Keratinocyte (primary cell): ENCODE data around the gene HLX. TPM values are rescaled to one million over a fixed set of nuclear protein-coding genes. Genes with fewer than 3 reads are reported as not detected.

Experiments used
- DNase-seq: peaks from one replicate; pipeline ENCODE4 v3.0.0-alpha.2; 2011; ENCODE audit warnings: low read depth, missing footprints, low spot score
- FAIRE-seq: peaks from 2 replicates; lab custom pipeline; 2011; peaks lifted over from hg19 to GRCh38; lab: Jason Lieb, UNC
- H2AFZ ChIP-seq: 2 replicates; pipeline ENCODE4 v1.6.0; 2012; ENCODE audit warnings: low read length, control low read depth, inconsistent platforms; ENCODE audit not compliant: control insufficient read depth
- H3K27ac ChIP-seq: 2 replicates; pipeline ENCODE4 v1.5.1; 2011; ENCODE audit warnings: low read length; ENCODE audit not compliant: control insufficient read depth, insufficient read depth
- H3K27me3 ChIP-seq: 3 replicates; pipeline ENCODE4 v1.6.0; 2011; ENCODE audit warnings: low read length; ENCODE audit not compliant: control insufficient read depth, insufficient read depth; ENCODE audit errors: extremely low read depth
- H3K36me3 ChIP-seq, 2 experiments: 2 replicates in 1 of 2; 3 replicates in 1 of 2; pipeline ENCODE4 v1.5.1; 2011; ENCODE audit warnings: low read length in 2 of 2, mild to moderate bottlenecking in 1 of 2; ENCODE audit not compliant: control insufficient read depth in 2 of 2, insufficient read depth in 2 of 2; ENCODE audit errors: extremely low read depth in 1 of 2
- H3K4me1 ChIP-seq: 3 replicates; pipeline ENCODE4 v1.5.1; 2011; ENCODE audit warnings: low read length; ENCODE audit not compliant: control insufficient read depth, insufficient read depth; ENCODE audit errors: extremely low read depth
- H3K4me2 ChIP-seq: 3 replicates; pipeline ENCODE4 v1.6.0; 2011; ENCODE audit warnings: low read depth, low read length; ENCODE audit not compliant: control insufficient read depth, insufficient read depth; ENCODE audit errors: extremely low read depth
- H3K4me3 ChIP-seq, 3 experiments: fragments of 200-600 bp in 1 of 3; sonication (generic) in 1 of 3; 2 replicates in 2 of 3; 3 replicates in 1 of 3; pipeline ENCODE4 v1.5.1; 2011 to 2016; ENCODE audit warnings: low read length in 3 of 3, mild to moderate bottlenecking in 3 of 3, control low read depth in 2 of 3, inconsistent platforms in 1 of 3, low read depth in 1 of 3, mixed read lengths in 1 of 3, mixed run types in 1 of 3, moderate library complexity in 1 of 3; ENCODE audit not compliant: control insufficient read depth in 2 of 3, insufficient read depth in 2 of 3; ENCODE audit errors: extremely low read depth in 1 of 3
- H3K79me2 ChIP-seq: 2 replicates; pipeline ENCODE4 v1.6.0; 2012; ENCODE audit warnings: low read length; ENCODE audit not compliant: control insufficient read depth, insufficient read depth
- H3K9ac ChIP-seq: 3 replicates; pipeline ENCODE4 v1.6.0; 2011; ENCODE audit warnings: low read length; ENCODE audit not compliant: control insufficient read depth, insufficient read depth; ENCODE audit errors: extremely low read depth
- H3K9me1 ChIP-seq: 3 replicates; pipeline ENCODE4 v1.6.0; 2011; ENCODE audit warnings: low read length; ENCODE audit not compliant: control insufficient read depth, insufficient read depth; ENCODE audit errors: extremely low read depth
- H3K9me3 ChIP-seq: 2 replicates; pipeline ENCODE4 v1.5.1; 2012; ENCODE audit warnings: low read depth, low read length; ENCODE audit not compliant: control insufficient read depth
- H4K20me1 ChIP-seq: 3 replicates; pipeline ENCODE4 v1.6.0; 2011; ENCODE audit warnings: low read length; ENCODE audit not compliant: control insufficient read depth, insufficient read depth; ENCODE audit errors: extremely low read depth
- CTCF ChIP-seq, 3 experiments: IDR thresholded peaks in 1 of 3; conservative IDR thresholded peaks in 1 of 3; optimal IDR thresholded peaks in 1 of 3; 2 replicates in 2 of 3; 3 replicates in 1 of 3; pipeline versions ENCODE3 to v1.5.1; 2011; ENCODE audit warnings: low read length in 3 of 3, mild to moderate bottlenecking in 3 of 3, moderate library complexity in 2 of 3, control low read depth in 1 of 3, inconsistent platforms in 1 of 3; ENCODE audit not compliant: insufficient read depth in 2 of 3; ENCODE audit errors: extremely low read depth in 1 of 3
- EZH2 ChIP-seq: IDR thresholded peaks from one replicate; pipeline ENCODE4 v1.6.1; 2012; ENCODE audit warnings: inconsistent platforms, mild to moderate bottlenecking, low read length, moderate library complexity
- dilution Hi-C: fragments of 300-500 bp; cut with MboI; formaldehyde crosslinking; loops from one replicate; pipeline ENCODE4 v1.7.0; 2020; ENCODE audit warnings: low sequenced_read_pairs; ENCODE audit not compliant: extremely low pct_ligation_motif_present
- polyA plus RNA-seq, 5 experiments: library from polyadenylated mRNA; depleted of rRNA in 3 of 5; stranded (reverse) in 3 of 5; stranded (forward) in 1 of 5; unstranded in 1 of 5; fragments of >200 nt; gene quantifications; 1 replicate in 1 of 5; 2 replicates in 3 of 5; 3 replicates in 1 of 5; pipeline versions ENCODE4 v1.2.1 to v1.2.3, GENCODE V29; 2011 to 2012; ENCODE audit warnings: missing spikeins in 2 of 5, low read depth in 1 of 5, low replicate concordance in 1 of 5

Gene HLX
- polyA plus RNA-seq, 1 donor (not counting 4 experiments of a cell fraction or from before 2014, with no cell fraction given), result not detected

DNA sequence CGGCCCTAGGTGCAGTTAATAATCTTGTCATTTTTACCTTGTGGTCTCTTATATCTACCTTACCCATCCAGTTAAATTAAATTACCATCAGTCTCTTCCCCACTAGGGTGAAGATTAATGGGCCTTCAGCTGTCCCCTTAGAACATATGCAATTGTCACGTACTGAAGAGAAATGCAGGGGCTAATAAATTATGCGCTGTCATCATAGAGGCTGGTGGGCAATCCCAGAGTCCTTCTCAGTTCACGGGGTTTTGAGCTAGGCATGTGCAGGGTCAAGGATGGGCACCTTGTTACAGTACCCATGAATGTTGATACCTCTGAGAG lies 35.8 kb downstream of the HLX start:
- Histone ChIP-seq H3K9ac (no peak overlapping the region), H3K9me1 (no peaks in the 10 kb centered on the region), H3K4me2 (no peak overlapping the region), H3K79me2 (no peaks in the 10 kb centered on the region), H4K20me1 (no peaks in the 10 kb centered on the region), H3K36me3 (no peaks in the 10 kb centered on the region), H3K4me3 (no peak overlapping the region), H3K27me3 (peaks cover 4% of the 10 kb centered on the region), H3K9me3 (no peaks in the 10 kb centered on the region), H3K27ac (no peak overlapping the region), H3K4me1 (no peaks in the 10 kb centered on the region), H2AFZ (no peak overlapping the region)
- dilution Hi-C loops, result no loop called here
- DNase-seq, result no peak
- no peak for FAIRE-seq
- TF ChIP-seq CTCF (optimal IDR thresholded peaks at IDR 0.05 in 1 of 3, IDR thresholded peaks at IDR 0.05 in 1 of 3, conservative IDR thresholded peaks at IDR 0.05 in 1 of 3; ENCODE audit: extremely low read depth in 1 of 3, insufficient read depth in 2 of 3, low read length in 3 of 3) (no peak), EZH2 (no peak)

DNA sequence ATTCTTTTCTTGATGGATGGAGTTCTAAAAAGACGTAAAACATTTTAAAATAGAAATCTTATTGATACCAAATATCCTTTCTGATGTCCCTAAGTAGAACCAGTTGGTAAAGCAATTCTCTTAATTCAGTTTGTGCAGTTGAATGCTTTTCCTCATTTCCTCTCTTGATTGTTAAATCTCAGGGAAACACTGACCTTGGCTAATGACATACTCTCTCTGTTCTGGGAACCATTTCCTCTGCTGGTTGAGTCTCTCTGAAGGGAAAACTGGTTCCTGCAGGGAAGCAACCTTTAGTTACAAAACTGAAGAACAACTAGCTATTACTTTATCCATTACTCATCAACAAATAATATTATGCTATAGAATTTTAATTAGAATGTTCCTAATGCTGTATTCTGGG lies 36.7 kb downstream of the HLX start:
- dilution Hi-C loops, result no loop called here
- H3K9me1 ChIP-seq, result no peaks in the 10 kb centered on the region
- TF ChIP-seq CTCF (optimal IDR thresholded peaks at IDR 0.05 in 1 of 3, IDR thresholded peaks at IDR 0.05 in 1 of 3, conservative IDR thresholded peaks at IDR 0.05 in 1 of 3; ENCODE audit: extremely low read depth in 1 of 3, insufficient read depth in 2 of 3, low read length in 3 of 3) (no peak), EZH2 (no peak)
- DNase-seq (no peak), FAIRE-seq (no peak)
- H3K27ac ChIP-seq, result no peak overlapping the region
- peaks cover 4% of the 10 kb centered on the region for H3K27me3 ChIP-seq
- no peaks in the 10 kb centered on the region for H3K36me3 ChIP-seq
- no peak overlapping the region for H2AFZ ChIP-seq
- H4K20me1 ChIP-seq, result no peaks in the 10 kb centered on the region
- no peaks in the 10 kb centered on the region for H3K9me3 ChIP-seq
- H3K79me2 ChIP-seq, result no peaks in the 10 kb centered on the region
- H3K4me2 ChIP-seq, result no peak overlapping the region
- H3K4me1 ChIP-seq, result no peaks in the 10 kb centered on the region
- H3K9ac ChIP-seq, result no peak overlapping the region
- no peak overlapping the region for H3K4me3 ChIP-seq
